Thoracic aorta (tissue), 2 donors: Measurements from ENCODE around the gene WFDC1. TPM values are rescaled to one million over a fixed set of nuclear protein-coding genes. Genes with fewer than 3 reads are reported as not detected.

ENCODE experiments used
- ATAC-seq: fragments of 150-250 bp; one replicate; pipeline ENCODE4 v1.8.0; 2017; ENCODE audit warnings: low read depth; ENCODE audit not compliant: insufficient number of reproducible peaks, low FRiP score
- DNase-seq: peaks from one replicate; pipeline ENCODE4 v3.0.0-alpha.2; 2020; ENCODE audit warnings: low spot score
- H3K27ac ChIP-seq, 2 donors: fragments of 200-600 bp; sonication (generic); 1 replicate in 1 of 2; 2 replicates in 1 of 2; pipeline ENCODE4 v1.5.1; 2016; ENCODE audit warnings: mild to moderate bottlenecking in 2 of 2, moderate library complexity in 2 of 2
- H3K27me3 ChIP-seq: fragments of 200-600 bp; sonication (generic); replicated peaks from 2 replicates; pipeline ENCODE4 v1.6.0; 2016; ENCODE audit warnings: mild to moderate bottlenecking; ENCODE audit not compliant: insufficient read depth
- H3K36me3 ChIP-seq: fragments of 200-600 bp; sonication (generic); one replicate; pipeline ENCODE4 v1.5.1; 2016
- H3K4me1 ChIP-seq, 2 donors: fragments of 200-600 bp; sonication (generic); 1 replicate in 1 of 2; 2 replicates in 1 of 2; pipeline versions ENCODE4 v1.5.1 to v1.6.0; 2016; ENCODE audit warnings: low read depth in 2 of 2, mild to moderate bottlenecking in 1 of 2; ENCODE audit not compliant: control insufficient read depth in 1 of 2
- H3K4me3 ChIP-seq: fragments of 200-600 bp; sonication (generic); 2 replicates; pipeline ENCODE4 v1.5.1; 2016; ENCODE audit warnings: mild to moderate bottlenecking
- H3K9me3 ChIP-seq: fragments of 200-600 bp; sonication (generic); 2 replicates; pipeline ENCODE4 v1.5.1; 2016
- CTCF ChIP-seq: fragments of 200-600 bp; sonication (generic); IDR thresholded peaks from one replicate; pipeline ENCODE4 v1.5.1; 2019; ENCODE audit warnings: antibody characterized with exemption
- total RNA-seq, 2 donors: library from RNA; depleted of rRNA; stranded (reverse); fragments of >200 nt; gene quantifications; one replicate each; pipeline versions ENCODE4 v1.1.0 to v1.2.3, GENCODE V29; 2016

Gene WFDC1
- total RNA-seq, 2 donors from 2014 or later = 4.6 to 203 TPM

- H3K36me3 ChIP-seq = no peaks in the 10 kb centered on the region
- H3K4me1 ChIP-seq = no peaks in the 10 kb centered on the region
- H3K27ac ChIP-seq = no peak overlapping the region
- no peak for TF ChIP-seq CTCF
- no peak overlapping the region for H3K4me3 ChIP-seq
- ATAC-seq (no peak), DNase-seq (no peak)
- H3K27me3 ChIP-seq = no peaks in the 10 kb centered on the region
- H3K9me3 ChIP-seq = no peaks in the 10 kb centered on the region
Observed at GRCh38 chr16:84252184-84252583, 42.5 kb upstream of the WFDC1 start.

DNA sequence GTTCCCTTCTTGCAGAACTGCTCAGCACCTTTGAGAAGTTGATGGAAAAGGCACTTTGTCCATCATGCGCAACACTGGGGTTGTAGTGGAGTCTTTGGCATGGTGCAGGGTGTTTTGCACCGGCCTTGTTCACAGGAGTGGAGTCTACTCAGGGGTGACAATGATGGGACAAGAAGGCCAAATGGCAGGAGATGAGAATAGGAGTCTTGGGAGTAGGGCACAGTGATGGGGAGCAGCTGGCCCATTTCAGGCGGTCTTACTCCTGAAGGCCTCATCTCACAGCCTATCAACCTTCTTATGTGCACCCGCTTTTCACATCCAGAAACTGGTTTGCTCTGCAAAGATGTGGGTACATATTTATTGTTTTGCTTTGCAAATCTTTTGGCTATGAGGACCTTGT is 41.5 kb upstream of the WFDC1 start:
- DNase-seq = no peak
- TF ChIP-seq CTCF = no peak
- no peaks in the 10 kb centered on the region for H3K9me3 ChIP-seq
- H3K36me3 ChIP-seq = no peaks in the 10 kb centered on the region
- ATAC-seq = no peak
- no peaks in the 10 kb centered on the region for H3K27me3 ChIP-seq
- H3K4me3 ChIP-seq = no peak overlapping the region
- no peak overlapping the region for H3K27ac ChIP-seq
- no peaks in the 10 kb centered on the region for H3K4me1 ChIP-seq

DNA sequence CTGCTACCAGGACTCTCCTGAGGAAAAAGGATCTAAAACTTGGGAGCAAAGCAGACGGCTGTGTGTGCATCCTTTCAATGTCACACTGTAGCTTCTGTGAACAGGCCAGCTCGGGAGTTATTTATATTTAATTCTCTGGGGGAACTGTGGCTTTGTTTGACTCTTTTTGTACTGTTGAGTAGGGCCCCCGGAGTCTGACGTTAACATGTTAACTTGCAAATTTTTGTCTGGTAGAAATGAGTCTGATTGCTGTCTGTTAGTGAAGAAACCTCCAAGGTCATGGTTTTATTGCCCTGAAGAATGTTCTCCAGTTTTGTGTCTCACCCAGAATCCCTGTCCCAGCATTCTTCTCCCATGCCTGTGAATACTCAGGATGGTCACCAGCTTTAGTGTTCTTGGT is 40.6 kb upstream of the WFDC1 start:
- no peaks in the 10 kb centered on the region for H3K36me3 ChIP-seq
- no peak overlapping the region for H3K27ac ChIP-seq
- no peaks in the 10 kb centered on the region for H3K4me1 ChIP-seq
- TF ChIP-seq CTCF = no peak
- DNase-seq (no peak), ATAC-seq (no peak)
- H3K9me3 ChIP-seq = no peaks in the 10 kb centered on the region
- H3K27me3 ChIP-seq = no peaks in the 10 kb centered on the region
- no peak overlapping the region for H3K4me3 ChIP-seq

DNA sequence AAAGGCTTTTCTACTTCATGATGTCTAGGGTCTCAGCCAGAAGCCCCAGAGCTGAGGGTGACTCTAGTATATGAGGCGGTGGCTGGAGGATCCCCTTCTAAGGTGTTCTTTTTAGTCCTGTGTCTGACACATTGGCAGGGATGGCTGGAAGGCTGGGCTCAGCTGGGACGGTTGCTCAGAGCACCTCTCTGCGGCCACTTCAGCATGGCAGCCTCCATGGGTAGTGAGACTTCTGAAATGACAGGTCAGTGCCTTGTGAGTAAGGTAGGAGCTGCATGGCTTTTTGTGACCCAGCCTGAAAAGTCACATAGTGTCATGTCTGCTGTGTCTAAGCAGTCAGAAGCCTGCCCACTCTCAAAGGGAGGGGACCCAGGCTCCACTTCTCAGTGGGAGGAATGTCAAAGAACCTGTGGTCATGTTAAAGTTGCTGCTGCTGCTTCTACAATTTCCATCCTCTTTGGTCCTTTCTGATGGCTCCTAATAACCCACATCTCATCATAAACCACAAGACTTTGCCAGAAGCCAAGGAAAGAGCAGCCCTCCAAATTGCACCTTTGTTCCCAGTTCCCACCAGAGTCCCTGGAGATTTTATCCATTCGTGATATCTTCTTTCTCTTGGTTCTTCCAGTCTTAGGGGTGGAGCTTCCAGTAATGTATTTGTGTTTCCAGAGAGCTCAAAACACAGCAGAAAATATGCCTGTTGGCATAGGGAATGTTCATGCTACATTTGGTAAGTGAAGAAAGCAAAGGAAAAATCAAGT is 39.4 kb upstream of the WFDC1 start:
- TF ChIP-seq CTCF = no peak
- no peaks in the 10 kb centered on the region for H3K27me3 ChIP-seq
- no peaks in the 10 kb centered on the region for H3K4me1 ChIP-seq
- no peak overlapping the region for H3K27ac ChIP-seq
- ATAC-seq (no peak), DNase-seq (no peak)
- H3K4me3 ChIP-seq = no peak overlapping the region
- no peaks in the 10 kb centered on the region for H3K9me3 ChIP-seq
- H3K36me3 ChIP-seq = no peaks in the 10 kb centered on the region

GRCh38 chr16:84258266-84258665 is 36.4 kb upstream of the WFDC1 start:
- Histone ChIP-seq H3K36me3 (no peaks in the 10 kb centered on the region), H3K27me3 (no peaks in the 10 kb centered on the region), H3K27ac (no peak overlapping the region), H3K4me3 (no peak overlapping the region), H3K9me3 (no peaks in the 10 kb centered on the region), H3K4me1 (no peaks in the 10 kb centered on the region)
- TF ChIP-seq CTCF = no peak
- ATAC-seq (no peak), DNase-seq (no peak)
